ENCODE data around the gene ARAP1. TPM values are rescaled to one million over a fixed set of nuclear protein-coding genes. Genes with fewer than 3 reads are reported as not detected.

The ARAP1 gene
- polyA plus RNA-seq, 1 donor (not counting 4 experiments of a cell fraction or from before 2014, with no cell fraction given): 32.8 TPM

- Histone ChIP-seq H3K9ac (ENCODE audit: control insufficient read depth, extremely low read depth, insufficient read depth, low read length) (no peak overlapping the region), H2AFZ (ENCODE audit: control insufficient read depth, low read length) (no peak overlapping the region), H3K27me3 (ENCODE audit: control insufficient read depth, extremely low read depth, insufficient read depth, low read length) (peaks cover 41% of the 10 kb centered on the region), H3K79me2 (ENCODE audit: control insufficient read depth, insufficient read depth, low read length) (no peaks in the 10 kb centered on the region), H3K4me2 (ENCODE audit: control insufficient read depth, extremely low read depth, insufficient read depth, low read depth, low read length) (no peak overlapping the region), H3K36me3 (ENCODE audit: control insufficient read depth in 2 of 2, extremely low read depth in 1 of 2, insufficient read depth in 2 of 2, low read length in 2 of 2) (no peaks in the 10 kb centered on the region), H3K9me1 (ENCODE audit: control insufficient read depth, extremely low read depth, insufficient read depth, low read length) (no peaks in the 10 kb centered on the region), H3K4me1 (ENCODE audit: control insufficient read depth, extremely low read depth, insufficient read depth, low read length) (peaks cover 5% of the 10 kb centered on the region), H3K27ac (ENCODE audit: control insufficient read depth, insufficient read depth, low read length) (no peak overlapping the region), H3K4me3 (ENCODE audit: control insufficient read depth in 2 of 3, extremely low read depth in 1 of 3, insufficient read depth in 2 of 3, low read depth in 1 of 3, low read length in 3 of 3) (no peak overlapping the region), H3K9me3 (ENCODE audit: control insufficient read depth, low read depth, low read length) (no peaks in the 10 kb centered on the region), H4K20me1 (ENCODE audit: control insufficient read depth, extremely low read depth, insufficient read depth, low read length) (no peaks in the 10 kb centered on the region)
- dilution Hi-C loops (cut with MboI; ENCODE audit: extremely low pct_ligation_motif_present, low sequenced_read_pairs): no loop called here
- FAIRE-seq: no peak
- no peak for DNase-seq (ENCODE audit: low read depth, low spot score)
- no peak for TF ChIP-seq EZH2 (IDR thresholded peaks at IDR 0.05; ENCODE audit: low read length)
- no peak for TF ChIP-seq CTCF (optimal IDR thresholded peaks at IDR 0.05 in 1 of 3, IDR thresholded peaks at IDR 0.05 in 1 of 3, conservative IDR thresholded peaks at IDR 0.05 in 1 of 3; ENCODE audit: extremely low read depth in 1 of 3, insufficient read depth in 2 of 3, low read length in 3 of 3)
Observed at GRCh38 chr11:72639502-72640375, 112.5 kb downstream of the ARAP1 start.

GRCh38 chr11:72637926-72638325 is 114.3 kb downstream of the ARAP1 start:
- Histone ChIP-seq H2AFZ (ENCODE audit: control insufficient read depth, low read length) (no peak overlapping the region), H3K4me1 (ENCODE audit: control insufficient read depth, extremely low read depth, insufficient read depth, low read length) (no peaks in the 10 kb centered on the region), H3K9ac (ENCODE audit: control insufficient read depth, extremely low read depth, insufficient read depth, low read length) (no peak overlapping the region), H3K36me3 (ENCODE audit: control insufficient read depth in 2 of 2, extremely low read depth in 1 of 2, insufficient read depth in 2 of 2, low read length in 2 of 2) (no peaks in the 10 kb centered on the region), H4K20me1 (ENCODE audit: control insufficient read depth, extremely low read depth, insufficient read depth, low read length) (no peaks in the 10 kb centered on the region), H3K27me3 (ENCODE audit: control insufficient read depth, extremely low read depth, insufficient read depth, low read length) (peaks cover 41% of the 10 kb centered on the region), H3K79me2 (ENCODE audit: control insufficient read depth, insufficient read depth, low read length) (no peaks in the 10 kb centered on the region), H3K9me1 (ENCODE audit: control insufficient read depth, extremely low read depth, insufficient read depth, low read length) (no peaks in the 10 kb centered on the region), H3K4me2 (ENCODE audit: control insufficient read depth, extremely low read depth, insufficient read depth, low read depth, low read length) (no peak overlapping the region), H3K4me3 (ENCODE audit: control insufficient read depth in 2 of 3, extremely low read depth in 1 of 3, insufficient read depth in 2 of 3, low read depth in 1 of 3, low read length in 3 of 3) (no peak overlapping the region), H3K27ac (ENCODE audit: control insufficient read depth, insufficient read depth, low read length) (no peak overlapping the region), H3K9me3 (ENCODE audit: control insufficient read depth, low read depth, low read length) (no peaks in the 10 kb centered on the region)
- DNase-seq (ENCODE audit: low read depth, low spot score) (no peak), FAIRE-seq (no peak)
- TF ChIP-seq EZH2 (IDR thresholded peaks at IDR 0.05; ENCODE audit: low read length) (no peak), CTCF (optimal IDR thresholded peaks at IDR 0.05 in 1 of 3, IDR thresholded peaks at IDR 0.05 in 1 of 3, conservative IDR thresholded peaks at IDR 0.05 in 1 of 3; ENCODE audit: extremely low read depth in 1 of 3, insufficient read depth in 2 of 3, low read length in 3 of 3) (no peak)
- dilution Hi-C loops (cut with MboI; ENCODE audit: extremely low pct_ligation_motif_present, low sequenced_read_pairs): no loop called here
